RKO (cell line): ENCODE data around the gene SH3GLB2.

Source experiments
- DNase-seq: peaks from one replicate; pipeline ENCODE4 v3.0.0-alpha.2; 2016; ENCODE audit warnings: low spot score

The SH3GLB2 gene

DNA sequence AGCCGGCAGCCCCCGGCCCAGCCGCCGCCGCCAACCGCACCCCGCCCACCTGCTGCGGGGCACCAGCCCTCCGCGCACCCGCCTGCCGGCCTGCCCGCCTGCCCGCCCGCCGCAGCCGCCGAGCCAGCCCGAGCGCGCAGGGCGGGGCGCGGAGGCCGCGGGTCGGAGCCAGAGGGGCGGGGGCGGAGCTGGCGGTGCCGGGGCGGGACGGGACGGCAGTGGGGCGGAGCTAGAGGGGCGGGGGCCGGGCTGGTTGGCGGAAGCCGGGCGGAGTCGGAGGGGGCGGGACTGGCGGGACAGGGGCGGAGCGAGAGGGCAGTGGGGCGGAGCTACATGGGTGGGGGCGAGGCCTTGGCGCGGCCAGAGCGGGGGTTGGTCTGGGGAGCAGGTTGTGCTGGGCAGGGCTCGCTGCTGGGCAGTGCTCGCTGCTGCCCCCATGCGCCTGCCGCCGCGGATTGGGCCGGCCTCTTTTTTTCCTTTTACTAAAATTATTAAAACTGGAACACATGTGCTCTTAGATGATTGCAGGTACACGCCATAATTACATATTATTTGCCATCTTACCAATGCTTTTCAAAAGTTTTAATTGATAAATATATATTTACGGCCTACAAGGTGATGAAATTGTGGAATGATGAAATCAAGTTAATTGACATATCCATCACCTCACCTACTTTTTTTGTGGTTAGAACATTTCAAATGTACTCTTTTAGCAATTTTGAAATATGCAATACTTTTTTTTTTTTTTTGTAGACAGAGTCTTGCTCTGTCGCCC lies at the start of gene SH3GLB2:
TSS of gene SH3GLB2 (minus strand) at position 140 of the 775 bp plus-strand sequence. CDS start 177 bp downstream, outside the sequence.
- DNase-seq = peak; percentile 96

DNA sequence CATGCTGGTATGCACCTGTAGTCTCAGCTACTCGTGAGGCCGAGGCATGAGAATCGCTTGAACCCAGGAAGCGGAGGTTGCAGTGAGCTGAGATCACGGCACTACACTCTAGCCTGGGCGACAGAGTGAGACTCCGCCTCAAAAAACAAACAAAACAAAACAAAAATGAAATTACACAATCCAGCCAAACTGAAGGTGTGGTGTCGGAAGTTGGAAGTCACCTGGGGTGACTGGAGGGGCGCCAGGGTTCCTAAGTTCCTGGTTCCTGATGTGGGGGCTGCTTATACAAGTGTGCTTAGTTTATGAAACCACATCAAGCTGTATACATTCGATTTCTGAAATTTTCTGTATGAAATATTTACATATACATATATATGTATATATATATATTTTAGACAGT lies 49.1 kb upstream of the SH3GLB2 start:
- DNase-seq = no peak

DNA sequence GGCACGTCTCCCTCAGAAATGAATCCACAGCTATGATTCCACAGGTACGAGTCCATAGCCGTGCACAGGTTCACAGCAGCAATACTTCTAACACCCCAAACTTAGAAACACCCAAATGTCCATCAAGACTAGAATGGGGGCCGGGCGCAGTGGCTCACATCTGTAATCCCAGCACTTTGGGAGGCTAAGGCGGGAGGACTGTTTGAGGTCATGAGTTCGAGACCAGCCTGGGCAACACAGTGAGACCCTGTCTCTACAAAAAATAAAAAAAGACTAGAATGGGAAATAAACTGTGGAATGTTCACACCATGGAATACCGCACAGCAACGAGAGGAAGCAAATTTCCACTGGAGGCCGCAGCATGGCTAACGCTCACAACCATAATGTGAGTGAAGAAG lies 48.5 kb upstream of the SH3GLB2 start:
- DNase-seq = no peak

DNA sequence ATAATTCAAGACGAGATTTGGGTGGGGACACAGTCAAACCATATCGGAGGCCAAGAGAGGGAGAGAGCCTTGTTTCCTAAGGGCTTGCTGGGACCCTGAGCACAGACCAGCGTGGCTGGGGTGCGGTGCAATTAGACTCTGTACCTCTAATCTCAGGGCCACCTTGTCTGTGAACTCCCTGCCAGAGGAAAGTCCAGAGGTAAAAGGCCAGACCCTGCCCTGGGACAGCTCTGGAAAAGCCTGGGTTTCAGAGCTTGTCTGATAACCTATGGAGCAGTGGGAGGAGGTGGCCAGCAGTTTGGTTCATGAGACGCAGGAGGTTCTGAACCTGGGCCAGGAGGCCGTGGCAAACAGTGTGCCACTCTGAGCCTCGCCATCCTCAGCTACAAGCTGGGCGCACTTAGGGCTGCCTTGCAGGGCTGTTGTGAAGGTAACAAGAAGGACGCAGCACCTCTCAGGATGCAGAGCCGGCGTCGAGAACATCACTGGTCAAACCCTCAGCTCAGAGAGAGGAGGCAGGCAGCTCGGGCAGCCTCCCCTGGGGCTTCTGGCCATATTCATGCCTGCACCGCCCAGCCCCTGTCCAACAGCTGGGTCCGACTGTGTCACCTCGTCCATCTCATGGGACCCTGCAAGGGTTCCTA lies 48.0 kb upstream of the SH3GLB2 start:
- no peak for DNase-seq

DNA sequence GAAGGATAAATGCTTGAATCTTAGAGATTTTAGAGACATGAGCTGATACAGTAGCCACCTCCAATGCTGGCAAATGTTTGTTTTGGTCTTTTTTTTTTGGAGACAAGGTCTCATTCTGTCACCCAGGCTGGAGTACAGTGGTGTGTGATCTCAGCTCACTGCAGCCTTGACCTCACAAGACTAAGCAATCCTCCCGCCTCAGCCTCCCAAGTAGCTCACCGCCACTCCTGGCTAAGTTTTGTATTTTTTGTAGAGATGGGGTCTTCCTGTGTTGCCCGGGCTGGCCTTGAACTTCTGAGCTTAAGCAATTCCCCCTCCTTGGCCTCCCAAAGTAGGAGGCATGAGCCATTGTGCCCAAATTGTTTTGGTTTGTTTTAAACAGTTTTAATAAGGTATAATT lies 46.0 kb upstream of the SH3GLB2 start:
- DNase-seq = no peak

DNA sequence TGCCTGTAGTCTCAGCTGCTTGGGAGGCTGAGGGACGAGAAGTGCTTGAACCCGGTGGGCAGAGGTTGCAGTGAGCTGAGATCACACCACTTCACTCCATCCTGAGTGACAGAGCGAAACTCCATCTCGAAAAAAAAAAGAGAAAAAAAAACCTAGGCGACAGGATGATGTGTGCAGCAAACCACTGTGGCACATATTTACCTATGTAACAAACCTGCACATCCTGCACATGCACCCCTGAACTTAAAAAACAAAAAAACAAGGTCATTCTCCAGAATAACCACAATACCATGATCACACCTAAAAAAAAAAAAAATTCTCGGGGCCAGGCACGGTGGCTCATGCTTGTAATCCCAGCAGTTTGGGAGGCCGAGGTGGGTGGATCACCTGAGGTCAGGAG lies 45.3 kb upstream of the SH3GLB2 start:
- DNase-seq = no peak

DNA sequence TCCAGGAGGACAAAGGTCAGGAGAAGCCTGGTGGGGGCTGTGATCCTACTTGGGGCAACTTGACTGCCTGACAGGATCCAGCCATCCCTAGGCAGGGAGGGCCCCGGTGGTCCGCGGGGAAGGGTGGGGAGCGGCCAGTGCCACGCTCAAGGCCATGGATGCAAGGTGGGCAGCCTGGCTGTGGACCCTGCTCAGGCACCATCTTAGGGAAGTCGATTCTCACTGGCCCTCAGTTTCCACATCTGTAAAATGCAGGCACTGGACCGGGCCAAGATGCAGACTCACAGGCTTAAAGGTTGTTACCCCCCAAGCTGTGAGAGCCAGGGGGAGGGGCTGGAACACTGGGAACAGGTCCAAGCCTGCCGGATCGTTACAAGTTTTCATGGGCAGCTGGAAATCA lies 44.0 kb upstream of the SH3GLB2 start:
- DNase-seq = no peak

DNA sequence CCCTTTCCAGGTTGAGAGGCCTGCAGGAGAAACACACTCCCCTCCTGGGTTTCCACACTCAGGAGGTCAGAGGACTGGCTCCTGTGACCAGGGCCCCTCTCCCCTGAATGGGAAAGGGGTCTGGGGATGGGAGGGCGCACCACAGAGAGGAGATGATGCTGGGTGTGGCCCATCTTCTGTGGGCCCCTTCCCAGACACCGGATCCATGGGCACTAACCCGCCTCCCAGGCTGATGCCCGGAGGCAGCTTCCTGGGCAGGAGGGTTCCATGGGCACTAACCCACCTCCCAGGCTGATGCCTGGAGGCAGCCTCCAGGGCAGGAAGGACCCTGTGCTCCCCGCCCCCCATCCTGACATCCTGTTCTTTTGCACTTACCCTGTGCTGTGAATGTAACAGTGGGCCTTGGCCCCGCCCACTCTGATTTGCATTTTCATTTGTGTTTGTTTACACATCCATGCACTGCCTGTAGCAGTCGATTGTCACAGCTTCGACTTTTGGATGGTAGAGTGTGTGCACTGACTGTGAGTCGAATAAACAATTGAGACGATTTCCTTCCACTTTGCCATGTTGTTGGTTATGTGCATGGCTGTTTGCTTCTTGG lies 43.5 kb upstream of the SH3GLB2 start:
- DNase-seq = no peak

DNA sequence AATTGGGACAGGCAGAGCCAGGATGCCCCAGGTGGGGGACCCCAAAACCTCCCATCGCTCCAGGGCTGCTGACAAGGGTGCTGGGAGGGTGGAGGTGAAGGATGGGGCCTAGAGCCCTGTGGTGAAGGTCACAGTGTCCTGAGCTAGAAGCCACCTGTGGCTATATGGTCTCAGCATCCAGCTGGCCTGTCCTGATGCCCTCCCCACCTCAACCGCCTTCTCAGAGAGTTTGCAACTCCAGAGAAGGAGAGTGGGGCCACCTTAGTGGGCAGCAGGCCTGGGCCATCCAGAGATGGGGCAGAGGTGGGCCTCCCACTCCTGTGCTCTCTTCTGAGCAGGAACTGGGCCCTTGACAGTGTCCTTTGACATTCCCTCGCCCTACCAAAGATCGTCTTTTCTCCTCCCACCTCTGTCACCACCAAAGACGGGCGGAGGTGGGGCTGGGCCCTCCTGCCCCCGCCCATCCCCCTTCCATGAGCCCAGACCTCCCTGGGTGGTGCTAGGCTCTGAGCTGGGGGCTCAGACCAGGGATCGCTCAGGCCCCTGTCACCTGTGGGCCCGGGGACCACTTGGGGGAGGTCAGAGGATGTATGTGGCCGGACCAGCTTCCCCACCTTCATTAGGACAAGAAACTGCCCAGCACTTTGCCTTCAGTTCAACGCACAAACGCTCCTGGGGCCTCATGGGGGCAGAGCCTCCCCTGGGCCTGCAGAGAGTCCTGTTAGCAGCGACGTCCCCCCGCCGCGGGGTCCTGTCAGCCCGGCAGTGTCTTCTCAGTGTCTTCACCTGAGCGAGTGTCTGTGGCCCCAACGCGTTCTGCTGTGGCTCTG lies 42.8 kb upstream of the SH3GLB2 start:
- no peak for DNase-seq

DNA sequence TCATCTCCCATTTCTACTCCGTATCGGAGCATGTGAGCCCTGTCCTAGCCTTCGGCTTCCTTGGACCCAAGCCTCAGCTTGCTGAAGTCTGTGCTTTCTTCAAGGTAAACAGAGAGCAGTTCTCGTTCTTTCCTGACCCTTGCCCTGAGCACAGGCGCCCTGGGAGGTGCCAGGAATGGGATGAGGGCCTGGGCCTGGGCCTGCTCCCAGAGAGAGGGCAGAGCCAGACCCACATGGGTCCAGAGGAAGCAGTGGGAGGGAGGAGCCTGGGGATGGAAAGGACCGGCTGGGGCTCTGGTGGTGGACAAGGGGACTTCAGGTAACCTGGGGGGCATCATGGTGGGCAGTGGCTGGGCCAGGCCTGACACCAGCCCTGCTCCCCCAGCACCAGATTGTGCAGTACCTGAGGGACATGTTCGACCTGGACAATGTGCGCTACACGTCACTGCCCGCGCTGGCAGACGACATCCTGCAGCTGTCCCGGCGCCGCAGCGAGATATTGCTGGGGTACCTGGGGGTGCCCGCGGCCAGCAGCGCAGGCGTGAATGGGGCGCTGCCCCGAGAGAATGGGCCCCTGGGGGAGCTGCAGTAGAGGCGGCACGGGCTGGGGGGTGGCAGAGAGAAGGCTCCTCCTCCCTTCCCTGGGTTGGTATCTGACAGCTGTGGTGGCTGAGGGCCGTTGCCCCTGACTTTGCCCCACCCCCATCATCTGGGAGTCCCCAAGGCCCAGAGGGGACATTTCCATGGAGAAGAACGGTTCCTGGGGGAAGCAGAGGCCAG lies 41.9 kb upstream of the SH3GLB2 start:
- no peak for DNase-seq

DNA sequence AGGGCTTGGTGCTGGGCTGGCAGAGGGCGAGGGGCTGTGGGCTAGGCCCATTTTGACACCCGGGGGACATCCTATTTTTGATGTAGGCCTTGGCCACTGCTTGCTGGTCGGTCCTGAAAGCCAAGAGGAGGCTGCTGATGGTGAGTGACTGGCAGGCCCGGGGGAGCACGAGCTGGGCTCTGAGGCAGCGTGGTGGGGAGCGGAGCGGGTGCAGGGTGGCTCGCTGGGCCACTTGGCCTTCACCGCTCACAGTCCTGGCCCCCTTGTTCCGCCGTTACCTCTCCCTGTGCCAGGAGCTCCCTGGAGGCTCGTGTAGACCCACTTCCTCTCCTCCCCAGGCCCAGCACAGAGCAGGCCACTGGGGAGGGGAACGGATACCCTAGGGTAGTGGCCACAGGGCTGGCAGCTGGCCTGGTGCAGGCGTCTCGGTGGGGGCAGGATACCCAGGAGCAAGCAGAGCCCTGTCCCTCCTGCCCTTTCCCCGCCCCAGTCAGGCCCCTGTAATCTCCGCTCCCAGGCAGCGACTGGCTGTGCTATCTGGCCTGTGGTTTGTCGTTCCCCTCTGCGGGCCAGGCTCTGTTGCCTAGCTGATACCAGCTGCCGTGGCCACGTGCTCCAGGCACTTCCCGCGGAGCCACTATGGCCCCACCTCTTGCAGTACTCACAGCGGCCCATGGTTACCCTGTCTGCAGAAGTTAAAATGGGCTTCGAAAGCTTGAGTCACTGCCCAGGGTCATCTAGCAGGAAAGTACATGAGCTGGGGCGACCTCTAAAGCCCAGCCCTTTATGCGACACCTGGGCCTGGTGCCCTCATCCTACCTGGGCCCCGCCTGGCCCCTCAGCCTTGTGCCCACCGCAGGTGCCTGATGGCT lies 41.1 kb upstream of the SH3GLB2 start:
- no peak for DNase-seq

DNA sequence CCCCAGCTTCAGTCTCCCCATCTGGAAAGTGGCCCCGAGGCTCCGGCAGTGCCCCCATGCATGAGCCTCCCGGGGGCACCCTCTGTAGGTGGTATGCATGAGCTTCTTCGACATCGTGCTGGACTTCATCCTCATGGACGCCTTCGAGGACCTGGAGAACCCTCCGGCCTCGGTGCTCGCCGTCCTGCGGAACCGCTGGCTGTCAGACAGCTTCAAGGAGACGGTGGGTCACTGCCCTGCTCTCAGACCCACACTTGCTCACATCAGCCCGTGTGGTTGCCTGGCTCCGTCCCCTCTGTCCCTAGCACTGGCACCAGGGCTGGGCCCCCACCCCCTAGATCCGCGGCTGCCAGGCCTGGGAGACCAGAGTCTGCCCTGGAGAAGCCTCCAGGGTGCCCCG lies 40.0 kb upstream of the SH3GLB2 start:
- DNase-seq = no peak

DNA sequence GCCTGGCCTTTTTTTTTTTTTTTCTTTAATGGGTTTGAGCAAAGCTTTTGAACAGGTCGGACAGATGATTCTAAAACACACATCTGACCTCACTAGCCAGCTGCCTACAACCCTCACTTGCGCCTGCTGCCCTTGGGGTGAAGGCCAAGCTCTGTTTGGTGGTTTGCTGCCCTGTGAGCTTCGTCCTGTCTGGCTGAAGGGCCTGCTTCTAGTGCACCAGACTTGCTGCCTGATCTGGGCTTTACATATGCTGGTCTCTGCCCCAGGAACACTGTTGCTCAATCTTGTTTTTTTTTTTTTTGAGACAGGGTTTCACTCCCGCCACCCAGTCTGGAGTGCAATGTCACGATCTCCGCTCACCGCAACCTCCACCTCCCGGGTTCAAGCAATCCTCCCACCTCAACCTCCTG lies 36.4 kb upstream of the SH3GLB2 start:
- DNase-seq = no peak

DNA sequence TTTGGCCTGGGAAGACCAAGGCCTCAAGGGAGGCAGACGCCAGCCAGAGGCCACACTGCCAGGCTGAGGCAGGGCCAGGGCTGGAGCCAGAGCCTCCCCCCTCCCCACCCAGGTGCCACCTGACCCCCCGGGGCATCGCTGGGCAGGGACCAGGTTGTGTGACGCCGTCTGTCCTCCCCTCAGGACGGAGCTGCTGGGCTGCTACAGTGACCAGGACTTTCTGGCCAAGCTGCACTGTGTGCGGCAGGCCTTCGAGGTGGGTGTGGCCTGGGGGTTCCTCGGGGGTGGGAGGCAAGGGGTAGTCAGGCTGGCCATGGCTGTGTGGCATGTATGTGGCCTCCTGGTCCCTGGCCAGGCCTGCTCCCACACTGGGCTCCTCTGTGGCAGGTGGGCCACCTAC lies 34.9 kb upstream of the SH3GLB2 start:
- no peak for DNase-seq

DNA sequence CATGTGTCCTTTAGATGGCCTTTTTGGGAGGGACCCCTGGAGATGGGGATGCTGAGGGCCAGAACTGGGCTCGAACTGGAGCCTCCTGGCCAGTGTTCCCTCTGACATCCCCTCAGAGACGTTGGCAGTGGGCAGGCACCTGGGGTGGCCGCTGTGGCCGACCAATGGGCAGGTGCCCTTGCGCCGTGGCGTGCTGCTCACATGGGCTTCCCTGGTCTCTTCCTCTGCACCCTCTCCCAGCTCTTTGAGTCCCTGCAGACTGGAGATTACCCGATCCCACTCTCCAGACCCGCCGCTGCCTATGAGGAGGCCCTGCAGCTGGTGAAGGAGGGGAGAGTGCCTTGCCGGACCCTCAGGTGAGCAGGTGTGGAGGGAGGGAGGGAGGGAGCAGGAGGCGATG lies 32.9 kb upstream of the SH3GLB2 start:
- DNase-seq = no peak

DNA sequence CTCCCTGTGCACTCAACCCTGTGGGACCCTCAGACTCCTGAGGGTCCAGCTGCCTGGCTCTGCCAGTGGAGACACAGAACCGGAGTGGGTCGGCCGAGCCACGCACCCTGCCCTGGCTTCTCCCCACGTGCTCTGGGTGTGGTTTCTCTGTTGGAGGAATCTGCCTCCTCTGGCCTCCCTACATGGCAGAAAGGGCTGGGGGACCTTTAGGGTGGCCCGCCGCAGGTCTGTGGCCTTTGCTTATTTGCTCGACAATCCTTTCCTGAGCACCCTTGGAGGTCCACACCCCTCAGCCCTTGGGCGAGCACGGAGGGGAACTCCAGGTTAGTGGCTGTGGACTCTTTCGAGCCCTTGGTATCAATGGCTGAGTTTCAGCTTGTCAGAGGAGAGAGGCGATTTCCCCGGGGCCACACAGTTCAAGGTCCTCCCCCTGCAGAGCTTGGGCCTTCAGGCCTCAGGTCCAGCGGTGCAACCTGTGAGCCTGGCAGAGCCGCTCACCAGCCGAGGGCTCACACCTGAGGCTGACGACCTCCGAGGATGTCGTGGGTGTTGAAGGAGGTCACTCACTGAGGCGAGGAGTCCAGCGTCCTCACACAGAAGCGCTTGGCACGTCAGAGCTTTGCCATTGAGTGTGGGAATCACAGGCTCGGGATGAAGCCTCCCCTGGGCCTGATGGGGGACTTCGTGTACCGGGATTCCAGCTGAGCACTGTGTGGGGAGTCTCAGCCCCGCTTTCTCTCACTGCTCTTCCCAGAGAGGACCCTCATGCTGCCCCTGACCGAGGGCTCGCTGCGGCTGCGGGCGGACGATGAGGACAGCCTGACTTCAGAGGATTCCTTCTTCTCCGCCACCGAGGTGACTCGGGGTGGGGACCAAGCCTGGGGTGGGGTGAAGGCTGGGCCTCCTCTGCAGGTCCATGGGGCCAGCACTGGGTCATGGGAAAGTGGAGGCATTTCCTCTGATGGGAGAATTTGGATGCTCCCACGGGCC lies 32.0 kb upstream of the SH3GLB2 start:
- DNase-seq = no peak

DNA sequence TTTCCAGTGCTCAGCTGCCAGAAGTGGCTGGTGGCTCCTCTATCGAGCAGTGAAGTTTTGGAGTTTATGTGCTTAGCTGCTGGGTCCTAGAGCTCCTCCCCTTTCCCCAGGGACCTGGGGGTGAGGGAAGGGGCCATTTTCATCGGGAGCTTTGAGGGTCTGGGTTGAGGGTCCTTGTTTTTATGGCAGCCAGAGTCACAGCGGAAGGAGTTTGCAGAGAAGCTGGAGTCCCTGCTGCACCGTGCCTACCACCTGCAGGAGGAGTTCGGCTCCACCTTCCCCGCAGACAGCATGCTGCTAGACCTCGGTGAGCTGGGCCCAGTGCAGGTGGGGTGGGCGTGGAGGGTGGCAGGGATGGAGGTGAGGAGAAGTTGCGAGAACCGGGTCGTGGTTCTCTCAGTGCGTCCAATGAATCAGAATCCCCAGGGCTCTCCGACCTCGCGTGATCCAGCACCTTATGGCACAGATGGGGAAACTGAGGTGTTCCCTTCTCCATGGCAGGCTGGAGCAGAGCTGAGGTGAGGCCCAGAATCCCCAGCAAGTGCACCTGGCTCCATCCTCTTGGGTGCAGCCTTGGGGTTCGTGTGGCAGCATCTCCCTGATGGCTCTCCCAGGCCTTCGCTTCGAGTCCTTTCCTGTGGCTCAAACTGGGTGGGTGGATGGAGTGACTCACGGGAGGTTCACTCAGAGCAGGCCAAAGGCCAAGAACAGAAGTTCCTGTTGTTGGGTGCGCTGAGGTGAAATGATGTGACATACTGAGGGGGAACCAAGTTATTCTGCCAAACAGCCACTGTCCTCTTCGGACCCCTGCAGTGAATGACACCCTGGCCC lies 31.0 kb upstream of the SH3GLB2 start:
- DNase-seq = peak; percentile 86

DNA sequence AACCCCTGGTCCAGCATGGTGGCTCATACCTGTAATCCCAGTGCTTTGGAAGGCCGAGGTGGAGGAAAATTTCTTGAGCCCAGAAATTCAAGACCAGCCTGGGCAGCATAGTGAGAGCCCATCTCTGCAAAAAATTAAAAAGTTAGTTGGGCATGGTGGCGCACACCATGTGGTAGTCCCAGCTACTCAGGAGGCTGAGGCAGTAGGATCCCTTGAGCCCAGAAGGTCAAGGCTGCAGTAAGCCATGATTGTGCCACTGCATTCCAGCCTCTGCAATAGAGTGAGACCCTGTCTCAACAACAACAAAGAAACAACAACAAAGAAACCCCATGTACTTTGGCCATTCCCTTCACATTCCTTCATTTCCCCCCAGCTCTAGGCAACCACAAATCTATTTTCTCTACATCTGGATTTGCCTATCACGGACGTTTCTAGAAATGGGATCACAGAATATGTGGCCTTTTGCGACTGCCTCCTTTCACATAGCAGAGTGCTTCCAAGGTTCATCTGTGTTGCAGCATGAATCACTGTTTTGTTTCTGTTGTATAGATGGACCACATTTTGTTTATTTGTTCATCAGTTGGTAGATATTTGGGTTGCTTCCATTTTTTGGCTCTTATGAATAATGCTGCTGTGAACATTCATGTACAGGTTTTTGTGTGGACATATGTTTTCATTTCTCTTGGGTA lies 26.2 kb upstream of the SH3GLB2 start:
- DNase-seq = no peak
